GM12878 (cell line): ENCODE results near the gene TCTN1. TPM values are rescaled to one million over a fixed set of nuclear protein-coding genes. Genes with fewer than 3 reads are reported as not detected.

Experiments used
- ATAC-seq: fragments of 200-7000 bp; cut with Tn5 transposase; 3 replicates; pipeline ENCODE4 v1.9.1; 2020; ENCODE audit warnings: mild to moderate bottlenecking, moderate library complexity
- BruUV-seq: library from RNA; stranded (reverse); fragments of 400-500 nt; replicated peaks from 2 replicates; lab custom pipeline; 2021; lab: Mats Ljungman, UMichigan
- CTCF ChIA-PET: fragments of 300-600 bp; sonication (Branson Sonifier 250); formaldehyde crosslinking; extraction: SDS; loops from one replicate; lab custom pipeline; 2021; ENCODE audit warnings: inconsistent platforms; lab: Yijun Ruan, JAX
- POLR2A ChIA-PET: fragments of 350-600 bp; formaldehyde crosslinking; extraction: SDS; loops from one replicate; lab custom pipeline; 2021; ENCODE audit warnings: inconsistent platforms; lab: Charles Lee
- RAD21 ChIA-PET: fragments of 300-600 bp; sonication (Branson Sonifier 250); formaldehyde crosslinking; loops from one replicate; lab custom pipeline; 2023; ENCODE audit warnings: antibody characterized with exemption; ENCODE audit not compliant: unreplicated experiment; lab: Charles Lee
- SMC1A ChIA-PET: fragments of 300-600 bp; sonication (Branson Sonifier 250); formaldehyde crosslinking; loops from one replicate; lab custom pipeline; 2023; ENCODE audit not compliant: unreplicated experiment, uncharacterized antibody; lab: Charles Lee
- DNase-seq: peaks from one replicate; pipeline ENCODE4 v3.0.0-alpha.2; 2011; ENCODE audit warnings: low read depth, low spot score
- FAIRE-seq: peaks from 3 replicates; lab custom pipeline; 2011; peaks lifted over from hg19 to GRCh38; lab: Jason Lieb, UNC
- H2AFZ ChIP-seq: 2 replicates; pipeline ENCODE4 v1.6.0; 2011; ENCODE audit warnings: low read depth, low read length, control low read depth; ENCODE audit not compliant: control insufficient read depth
- H3K27ac ChIP-seq: 2 replicates; pipeline ENCODE4 v1.5.1; 2011; ENCODE audit warnings: control low read depth; ENCODE audit not compliant: control insufficient read depth, insufficient read depth
- H3K27me3 ChIP-seq, 2 experiments: replicated peaks in 1 of 2; 2 replicates each; pipeline versions ENCODE4 v1.6.0 to v1.6.1; 2011; ENCODE audit warnings: low read length in 1 of 2; ENCODE audit not compliant: control insufficient read depth in 2 of 2, insufficient read depth in 2 of 2
- H3K36me3 ChIP-seq, 2 experiments: 2 replicates each; pipeline ENCODE4 v1.5.1; 2011; ENCODE audit warnings: low read length in 1 of 2; ENCODE audit not compliant: control insufficient read depth in 2 of 2, insufficient read depth in 2 of 2
- H3K4me1 ChIP-seq: 2 replicates; pipeline ENCODE4 v1.6.1; 2011; ENCODE audit warnings: mild to moderate bottlenecking, low read length, moderate library complexity, mixed read lengths; ENCODE audit not compliant: control insufficient read depth, insufficient read depth
- H3K4me2 ChIP-seq: 2 replicates; pipeline ENCODE4 v1.6.0; 2011; ENCODE audit warnings: control low read depth; ENCODE audit not compliant: control insufficient read depth, insufficient read depth
- H3K4me3 ChIP-seq: fragments of 200-600 bp; sonication (generic); 2 replicates; pipeline ENCODE4 v1.5.1; 2016
- H3K79me2 ChIP-seq: 2 replicates; pipeline ENCODE4 v1.6.0; 2011; ENCODE audit warnings: low read length; ENCODE audit not compliant: control insufficient read depth, insufficient read depth
- H3K9ac ChIP-seq: 2 replicates; pipeline ENCODE4 v1.8.0; 2011; ENCODE audit warnings: low read length, control low read depth, mixed read lengths; ENCODE audit not compliant: control insufficient read depth, insufficient read depth
- H3K9me3 ChIP-seq: replicated peaks from 3 replicates; pipeline ENCODE4 v1.5.1; 2011; ENCODE audit warnings: mild to moderate bottlenecking, low read length; ENCODE audit not compliant: control insufficient read depth, insufficient read depth
- H4K20me1 ChIP-seq: 2 replicates; pipeline ENCODE4 v1.6.0; 2011; ENCODE audit not compliant: control insufficient read depth, insufficient read depth
- BACH1 ChIP-seq: fragments of 450-650 bp; IDR thresholded peaks from 2 replicates; pipeline ENCODE4 v1.6.1; 2017; ENCODE audit warnings: mild to moderate bottlenecking, borderline replicate concordance
- BRCA1 ChIP-seq: IDR thresholded peaks from 2 replicates; pipeline ENCODE4 v1.6.1; 2011; ENCODE audit warnings: low read depth, low read length, improper control_type of control experiment
- CHD2 ChIP-seq: IDR thresholded peaks from 2 replicates; pipeline ENCODE4 v1.6.1; 2011; ENCODE audit warnings: low read depth, low read length, improper control_type of control experiment, borderline replicate concordance
- DPF2 ChIP-seq: fragments of 450-650 bp; IDR thresholded peaks from 2 replicates; pipeline ENCODE4 v1.6.1; 2017; ENCODE audit warnings: mild to moderate bottlenecking
- EGR1 ChIP-seq, 2 experiments: IDR thresholded peaks; 1 replicate in 1 of 2; 2 replicates in 1 of 2; pipeline ENCODE4 v1.6.1; 2011 to 2012; ENCODE audit warnings: low read depth in 2 of 2, low read length in 2 of 2, borderline replicate concordance in 1 of 2, mild to moderate bottlenecking in 1 of 2, moderate library complexity in 1 of 2
- LARP7 ChIP-seq: fragments of 450-650 bp; IDR thresholded peaks from 2 replicates; pipeline ENCODE4 v1.6.1; 2017; ENCODE audit warnings: mild to moderate bottlenecking
- POLR2A ChIP-seq: IDR thresholded peaks from 2 replicates; pipeline ENCODE4 v1.6.1; 2011; ENCODE audit warnings: low read depth, mild to moderate bottlenecking, low read length
- POLR2AphosphoS2 ChIP-seq: IDR thresholded peaks from 2 replicates; pipeline ENCODE4 v1.6.1; 2011; ENCODE audit warnings: low read depth, mild to moderate bottlenecking, low read length, improper control_type of control experiment, moderate library complexity
- POU2F2 ChIP-seq: IDR thresholded peaks from 3 replicates; pipeline ENCODE4 v1.6.1; 2011; ENCODE audit warnings: low read depth, mild to moderate bottlenecking, low read length, borderline replicate concordance
- SRF ChIP-seq, 2 experiments: IDR thresholded peaks; 2 replicates each; pipeline ENCODE4 v1.6.1; 2011; ENCODE audit warnings: low read depth in 2 of 2, low read length in 2 of 2, mild to moderate bottlenecking in 1 of 2, moderate library complexity in 1 of 2
- TAF1 ChIP-seq: IDR thresholded peaks from 2 replicates; pipeline ENCODE4 v1.6.1; 2011; ENCODE audit warnings: mild to moderate bottlenecking, low read depth, low read length, borderline replicate concordance
- TARDBP ChIP-seq: IDR thresholded peaks from 2 replicates; pipeline ENCODE4 v1.6.1; 2016; ENCODE audit warnings: borderline replicate concordance
- whole genome bisulfite sequencing: methylation state at CpG from one replicate; pipeline ENCODE4 v1.1.6; 2016; ENCODE audit warnings: low lambda C conversion rate; ENCODE audit not compliant: insufficient replicate concordance, insufficient coverage; ENCODE audit errors: missing lambda C conversion rate; 5-methylcytosine and 5-hydroxymethylcytosine counted together
- in situ Hi-C: fragments of 300-500 bp; cut with MboI; formaldehyde crosslinking; loops from 9 replicates; pipeline ENCODE4 v1.14.3; 2018; ENCODE audit warnings: mixed read lengths
- intact Hi-C: fragments of 100-400 bp; cut with micrococcal nuclease; formaldehyde crosslinking; loops from one replicate; pipeline ENCODE4 v1.14.2; 2022; ENCODE audit not compliant: unreplicated experiment
- polyA plus RNA-seq, 11 experiments: library from polyadenylated mRNA; depleted of rRNA in 4 of 11; unstranded in 6 of 11; stranded (reverse) in 5 of 11; fragments of >200 nt; fragmentation: Nextera tagmentation in 4 of 11; fragmentation: Illumina TruSeq in 1 of 11; extraction: Ambion mirVana in 4 of 11; extraction: Trizol in 1 of 11; gene quantifications; 1 replicate in 1 of 11; 2 replicates in 10 of 11; pipeline versions ENCODE4 v1.2.1 to v1.2.3, GENCODE V29; 2011 to 2016; ENCODE audit warnings: inconsistent platforms in 2 of 11, missing spikeins in 2 of 11, low read depth in 1 of 11
- total RNA-seq, 4 experiments: library from RNA; depleted of rRNA in 3 of 4; stranded (reverse); fragments of >200 nt in 3 of 4; fragmentation: Illumina TruSeq in 1 of 4; extraction: Trizol in 1 of 4; gene quantifications; 2 replicates each; pipeline versions ENCODE4 v1.2.1 to v1.2.3, GENCODE V29; 2013 to 2021
- TF ChIP-seq, protein P1 (sequence below): fragments of 450-650 bp; IDR thresholded peaks from 2 replicates; pipeline ENCODE4 v1.6.1; 2016; ENCODE audit warnings: mild to moderate bottlenecking

The TCTN1 gene
- total and polyA plus RNA-seq, 10 of the 15 experiments (the other 5 are each of a cell fraction or from before 2014, with no cell fraction given): 8.8 to 23.5 (median 15.3) TPM

DNA sequence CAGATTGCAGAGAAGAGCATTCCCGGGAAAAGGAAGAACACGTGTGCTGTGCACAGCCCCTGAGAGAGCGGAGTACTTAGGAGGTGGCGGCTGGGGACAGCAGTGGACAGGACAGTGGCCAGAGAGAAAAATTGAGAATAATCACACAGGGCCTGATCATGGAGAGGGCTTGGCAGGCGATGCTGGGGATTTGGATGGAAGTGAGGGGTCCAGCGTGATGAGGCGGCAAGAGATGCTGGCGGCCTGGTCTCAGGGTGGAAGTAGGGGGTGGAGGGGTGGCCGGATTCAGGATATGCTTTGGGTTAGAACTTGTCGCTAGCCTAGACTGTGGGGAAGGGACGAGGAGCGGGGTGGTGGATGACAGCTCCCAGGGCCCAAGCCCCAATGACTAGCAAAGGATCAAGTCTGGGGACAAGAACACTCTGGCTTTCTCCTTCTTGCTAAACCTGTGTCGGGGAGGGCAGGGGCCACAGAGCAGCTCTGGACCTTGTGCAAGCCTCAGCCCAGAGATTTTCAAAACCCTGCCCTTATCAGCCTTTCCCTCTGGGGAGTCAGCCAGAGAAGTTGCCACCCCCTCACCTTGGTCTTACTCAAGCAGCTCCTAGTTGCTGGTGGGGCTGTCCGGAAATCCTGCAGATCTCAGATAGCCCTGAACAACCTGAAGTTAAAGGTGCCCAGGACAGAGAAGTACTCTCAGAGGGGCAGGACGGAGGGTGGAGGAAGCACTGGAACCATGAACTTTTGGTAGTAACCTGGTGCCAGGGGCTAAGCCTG lies 73.7 kb downstream of the TCTN1 start (continued):
- TF ChIP-seq, protein P1, sequence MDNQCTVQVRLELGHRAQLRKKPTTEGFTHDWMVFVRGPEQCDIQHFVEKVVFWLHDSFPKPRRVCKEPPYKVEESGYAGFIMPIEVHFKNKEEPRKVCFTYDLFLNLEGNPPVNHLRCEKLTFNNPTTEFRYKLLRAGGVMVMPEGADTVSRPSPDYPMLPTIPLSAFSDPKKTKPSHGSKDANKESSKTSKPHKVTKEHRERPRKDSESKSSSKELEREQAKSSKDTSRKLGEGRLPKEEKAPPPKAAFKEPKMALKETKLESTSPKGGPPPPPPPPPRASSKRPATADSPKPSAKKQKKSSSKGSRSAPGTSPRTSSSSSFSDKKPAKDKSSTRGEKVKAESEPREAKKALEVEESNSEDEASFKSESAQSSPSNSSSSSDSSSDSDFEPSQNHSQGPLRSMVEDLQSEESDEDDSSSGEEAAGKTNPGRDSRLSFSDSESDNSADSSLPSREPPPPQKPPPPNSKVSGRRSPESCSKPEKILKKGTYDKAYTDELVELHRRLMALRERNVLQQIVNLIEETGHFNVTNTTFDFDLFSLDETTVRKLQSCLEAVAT: peak; percentile 35; the same call in 1 of the 2 replicates
- TF ChIP-seq BRCA1: no peak
- TF ChIP-seq SRF (IDR thresholded peaks at IDR 0.05; ENCODE audit: low read depth in 2 of 2, low read length in 2 of 2): no peak
- 0 out of 2 replicates have a peak, but pooled peaks have one; percentile 19 for TF ChIP-seq DPF2
- 0 out of 3 replicates have a peak, but pooled peaks have one; percentile 34 for TF ChIP-seq POU2F2
- TF ChIP-seq, all 136 proteins: peak for 7

GRCh38 chr12:110688446-110689280 lies 74.7 kb downstream of the TCTN1 start, which contains the start of gene HVCN1:
HVCN1 (minus strand) TSS chr12:110689115; CDS start chr12:110683245, 5,870 bp downstream.
- Histone ChIP-seq H3K4me1 (peaks cover 34% of the 10 kb centered on the region), H3K9ac (peak within 1 kb of the TSS; percentile 79), H3K36me3 (peaks cover 2 to 10% of the 10 kb centered on the region in 2 experiments; a peak in 1 of 4 replicates), H3K9me3 (no peaks in the 10 kb centered on the region; the same call in 2 of the 3 replicates), H3K27me3 (no peaks in the 10 kb centered on the region), H3K79me2 (peaks cover 52% of the 10 kb centered on the region), H3K4me2 (peak within 1 kb of the TSS; percentile 92), H3K27ac (peak within 1 kb of the TSS; percentile 85), H3K4me3 (peak within 1 kb of the TSS; percentile 90), H4K20me1 (no peaks in the 10 kb centered on the region), H2AFZ (peak within 1 kb of the TSS; percentile 81)
- intact Hi-C loops: loop anchor here (2.0 kb wide), 1 partner anchor 18 kb away; no protein-coding TSS in a partner anchor
- in situ Hi-C loops: no loop called here
- DNase-seq (no peak), ATAC-seq (peak; percentile 74), FAIRE-seq (no peak)
- RAD21 ChIA-PET: interaction anchor here (1.0 to 3.8 kb wide), 9 partner anchors 9 to 109 kb away, joined by 3 to 27 read pairs (median 4); no protein-coding TSS in a partner anchor
- CTCF ChIA-PET: interaction anchor here (1.3 to 2.3 kb wide), 3 partner anchors 69 to 86 kb away, joined by 3 to 11 read pairs (median 5); no protein-coding TSS in a partner anchor
- peak; percentile 41; the same call in 1 of the 2 replicates for TF ChIP-seq TAF1
- TF ChIP-seq BACH1: peak; percentile 34; the same call in 1 of the 2 replicates
- TF ChIP-seq LARP7: peak; percentile 52; the same call in 1 of the 2 replicates
- TF ChIP-seq CHD2: no peak
- peak in 1 of 2 experiments; percentile 47; a peak in 1 of 3 replicates for TF ChIP-seq EGR1 (IDR thresholded peaks at IDR 0.05; ENCODE audit: borderline replicate concordance in 1 of 2, low read depth in 2 of 2, low read length in 2 of 2)
- TF ChIP-seq POLR2AphosphoS2: 0 out of 2 replicates have a peak, but pooled peaks have one; percentile 11
- peak; percentile 58 for TF ChIP-seq POLR2A
- TF ChIP-seq TARDBP: no peak
- POLR2A ChIA-PET: interaction anchor here (0.6 to 5.1 kb wide), 10 partner anchors 11 to 202 kb away, joined by 3 to 80 read pairs (median 4); no protein-coding TSS in a partner anchor
- no TSS peak for BruUV-seq
- WGBS: 1% methylated on average over 25 of the region's 64 CpGs
- SMC1A ChIA-PET: interaction anchor here (0.9 to 3.8 kb wide), 6 partner anchors 11 to 61 kb away, joined by 3 to 52 read pairs (median 4); no protein-coding TSS in a partner anchor
